Activated effector memory CD4-positive, alpha-beta T cell treated with Interleukin-2 at 50 U/mL for 16 hours (primary cell): Measurements from ENCODE around the gene LAMA5.
A peak's percentile ranks its signal among the peaks of the same experiment; 100 is the strongest.

Experiments used
- DNase-seq: peaks from one replicate; pipeline ENCODE4 v3.0.0-alpha.2; 2020

Gene LAMA5

DNA sequence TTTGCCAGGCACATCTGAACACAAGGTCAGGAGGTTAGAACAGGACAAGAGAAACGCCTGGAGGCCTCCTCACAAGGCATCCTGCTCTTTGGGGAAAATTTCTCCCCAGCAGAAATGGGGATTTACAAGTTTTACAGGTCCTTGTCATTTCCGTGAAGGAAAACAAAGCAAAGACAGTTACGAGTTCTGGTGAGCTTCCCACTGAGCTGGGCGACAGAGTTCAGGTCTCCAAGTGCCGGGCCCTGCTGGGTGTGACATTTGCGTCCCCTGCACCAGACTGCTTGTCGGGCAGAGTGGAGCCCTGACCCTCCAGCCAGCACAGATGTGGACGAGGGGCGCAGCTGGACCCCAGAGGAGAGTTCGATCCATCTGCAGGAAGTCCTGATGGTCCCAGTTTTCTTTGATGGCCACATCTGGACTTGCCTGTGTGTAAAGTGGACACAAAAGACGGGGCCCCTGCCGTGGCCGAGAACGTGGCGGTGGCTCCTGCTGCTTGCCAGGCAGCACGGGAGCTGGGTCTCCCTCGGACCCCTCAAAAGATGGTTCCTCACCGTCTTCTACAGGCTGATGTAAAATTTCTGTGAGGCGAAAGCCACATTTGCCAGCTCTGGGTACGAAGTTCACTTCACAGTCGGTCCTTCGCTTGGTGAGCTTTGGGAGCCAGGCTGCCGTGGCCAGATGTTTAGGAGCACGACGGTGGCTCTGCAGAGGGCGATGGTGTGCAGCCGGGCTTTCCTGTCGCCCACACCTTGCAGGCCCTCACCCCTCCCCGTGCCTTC is 69.5 kb downstream of the LAMA5 start:
- no peak for DNase-seq

GRCh38 chr20:62296724-62297448 is 70.2 kb downstream of the LAMA5 start:
- no peak for DNase-seq

DNA sequence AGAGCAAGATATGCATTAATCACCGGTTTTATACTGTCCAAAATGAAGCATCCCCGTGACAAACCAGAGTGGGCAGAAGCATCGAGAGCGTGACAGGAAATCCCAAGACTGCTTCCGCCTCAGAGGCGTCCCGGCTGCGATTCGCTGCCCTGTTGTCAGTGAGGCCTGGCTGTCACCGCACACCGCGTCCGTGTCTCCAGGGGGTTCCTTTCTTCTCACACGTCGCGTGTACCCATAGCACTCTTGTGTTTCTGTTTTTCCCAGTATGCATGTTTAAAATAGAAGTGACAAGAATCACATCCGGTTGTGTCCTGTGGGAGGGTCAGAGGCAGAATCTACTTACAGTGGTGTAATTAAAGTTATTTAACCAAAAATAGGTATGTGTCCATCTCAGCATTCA is 72.6 kb downstream of the LAMA5 start:
- DNase-seq = no peak

DNA sequence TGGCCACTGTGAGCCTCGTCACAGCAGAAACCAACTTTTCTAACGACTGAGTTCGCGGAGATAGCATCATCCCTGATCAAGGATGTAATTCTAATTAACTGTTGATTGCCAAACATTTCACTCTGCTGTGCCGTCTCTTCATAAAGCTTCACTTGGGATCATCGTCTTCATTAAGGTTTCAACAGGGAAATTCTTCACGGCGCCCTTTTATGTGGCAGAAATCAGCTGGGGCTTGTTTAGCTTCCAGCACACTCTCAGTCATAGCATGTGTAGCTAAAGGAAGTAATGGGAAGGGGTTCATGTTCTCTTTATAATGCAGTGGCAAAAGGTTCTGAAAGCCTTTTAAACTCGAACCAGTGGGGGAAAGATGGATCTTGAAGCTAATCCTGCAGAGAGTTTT is 73.2 kb downstream of the LAMA5 start:
- no peak for DNase-seq

DNA sequence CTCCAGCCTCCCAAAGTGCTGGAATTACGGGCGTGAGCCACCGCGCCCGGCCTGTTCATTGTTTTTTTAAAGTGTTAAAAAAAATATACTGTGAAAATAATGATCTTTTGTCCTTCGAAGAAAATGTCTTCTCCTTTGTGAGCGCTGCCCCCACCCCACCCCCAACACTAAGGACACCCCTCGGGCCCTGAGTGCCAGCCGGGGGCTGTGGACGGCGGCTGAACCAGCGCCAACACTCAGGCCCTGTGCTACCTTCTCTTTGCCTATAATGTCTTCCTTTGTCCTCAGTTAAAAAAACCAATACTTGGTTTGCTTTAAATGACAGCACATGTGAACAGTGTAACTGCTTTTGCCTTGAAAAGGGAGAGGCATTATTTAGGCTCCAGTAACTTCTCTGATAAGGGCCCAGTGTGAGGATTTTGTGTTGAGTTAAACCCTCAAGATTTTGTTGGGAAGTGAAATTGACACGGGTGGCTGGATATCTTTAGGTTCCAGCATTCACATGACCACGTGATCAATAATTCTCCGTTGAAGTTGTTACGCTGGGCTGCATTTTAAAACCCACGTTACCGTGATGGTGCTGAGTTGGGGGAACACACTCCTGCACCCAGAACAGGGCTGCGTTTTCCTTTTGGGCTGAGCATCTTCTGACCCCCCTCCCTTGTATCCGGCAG is 73.9 kb downstream of the LAMA5 start:
- DNase-seq = no peak

GRCh38 chr20:62292108-62292507 is 75.0 kb downstream of the LAMA5 start:
- peak; percentile 12 for DNase-seq

DNA sequence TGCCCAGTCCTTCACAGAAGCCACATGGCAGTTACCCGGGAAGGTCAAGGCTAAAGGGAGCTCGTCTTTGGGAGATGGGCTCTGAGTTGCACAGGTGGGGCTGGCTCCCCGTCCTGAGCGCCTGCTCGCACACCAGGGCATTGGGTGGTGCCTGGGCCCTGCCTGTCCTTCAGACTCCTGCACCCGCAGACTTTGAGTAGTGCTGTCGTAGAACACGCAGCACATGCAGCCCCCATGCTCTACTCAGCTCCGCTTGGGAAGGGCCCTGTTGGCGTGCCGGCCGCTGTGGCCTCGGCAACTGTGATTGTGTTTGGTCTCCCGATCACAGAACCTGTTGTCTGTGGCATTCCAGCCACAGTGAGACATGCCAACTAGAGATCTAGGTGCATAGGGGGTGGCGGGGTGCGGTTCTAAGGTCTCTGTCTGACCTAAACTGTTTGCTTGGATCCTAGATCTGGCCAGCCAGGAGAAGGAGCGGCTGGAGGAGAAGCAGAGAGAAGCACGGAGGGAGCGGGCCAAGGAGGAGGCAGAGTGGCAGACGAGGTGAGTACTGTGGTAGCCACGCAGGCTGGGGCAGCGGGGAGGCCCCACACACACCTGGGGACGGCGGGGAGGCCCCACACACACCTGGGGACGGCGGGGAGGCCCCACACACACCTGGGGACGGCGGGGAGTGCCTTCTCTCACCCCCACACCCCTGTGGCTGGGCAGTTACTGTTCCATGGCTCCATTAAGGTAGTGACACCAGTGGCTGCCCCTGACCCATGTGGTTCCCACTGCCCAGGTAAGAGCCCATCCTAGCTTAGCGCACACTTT is 75.7 kb downstream of the LAMA5 start:
- no peak for DNase-seq

GRCh38 chr20:62289898-62290297 is 77.2 kb downstream of the LAMA5 start:
- no peak for DNase-seq

DNA sequence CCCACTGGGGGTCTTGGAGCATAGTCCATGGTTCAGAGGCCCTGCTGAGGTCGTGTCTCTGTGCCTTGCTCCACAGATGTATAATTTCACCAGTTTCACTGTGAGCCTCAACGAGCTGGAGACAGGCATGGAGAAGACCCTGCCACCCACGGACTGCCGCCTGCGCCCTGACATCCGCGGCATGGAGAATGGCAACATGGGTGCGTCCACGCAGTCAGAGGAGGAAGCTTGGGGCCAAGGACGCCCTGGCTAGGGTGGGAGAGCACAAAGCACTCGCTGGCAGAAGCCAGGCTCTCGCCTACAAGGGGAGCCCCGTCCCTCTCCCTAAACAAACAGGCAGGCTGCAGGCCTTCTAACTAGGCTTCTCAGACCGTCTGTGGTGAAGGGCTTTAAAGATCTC is 78.0 kb downstream of the LAMA5 start:
- no peak for DNase-seq

GRCh38 chr20:62288535-62289105 is 78.5 kb downstream of the LAMA5 start:
- no peak for DNase-seq

DNA sequence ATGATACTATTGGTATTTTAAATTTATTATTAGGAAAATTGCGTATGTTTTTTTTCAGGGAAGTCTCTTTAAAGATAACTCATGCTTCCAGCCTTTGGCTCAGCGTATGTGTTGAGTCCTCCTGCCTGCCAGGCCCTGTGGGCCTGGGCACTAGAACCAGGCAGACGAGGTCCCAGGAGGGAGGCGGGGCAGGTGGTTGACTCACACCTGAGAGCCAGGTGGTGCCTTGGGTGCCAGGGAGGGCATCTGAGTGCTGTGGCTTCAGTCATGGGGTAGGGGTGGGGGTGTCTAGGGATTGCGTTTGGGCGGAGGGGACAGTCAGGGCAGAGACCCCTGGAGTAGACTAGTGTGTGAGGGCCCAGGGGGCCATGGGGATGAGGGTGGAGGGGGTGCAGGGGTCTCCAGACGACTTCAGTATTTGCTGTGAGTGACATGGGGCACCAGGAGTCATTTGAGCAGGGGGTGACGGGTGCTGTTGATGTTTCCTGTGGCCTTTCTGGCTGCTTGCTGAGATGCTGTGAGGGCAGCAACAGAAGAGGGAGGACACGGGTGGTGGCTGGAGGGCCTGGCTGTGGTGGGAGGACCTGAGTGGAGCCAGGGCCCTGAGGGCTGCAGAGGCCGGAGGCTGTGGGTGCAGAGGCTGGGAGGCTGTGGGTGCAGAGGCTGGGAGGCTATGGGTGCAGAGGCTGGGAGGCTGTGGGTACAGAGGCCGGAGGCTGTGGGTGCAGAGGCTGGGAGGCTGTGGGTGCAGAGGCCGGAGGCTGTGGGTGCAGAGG is 79.2 kb downstream of the LAMA5 start:
- no peak for DNase-seq

DNA sequence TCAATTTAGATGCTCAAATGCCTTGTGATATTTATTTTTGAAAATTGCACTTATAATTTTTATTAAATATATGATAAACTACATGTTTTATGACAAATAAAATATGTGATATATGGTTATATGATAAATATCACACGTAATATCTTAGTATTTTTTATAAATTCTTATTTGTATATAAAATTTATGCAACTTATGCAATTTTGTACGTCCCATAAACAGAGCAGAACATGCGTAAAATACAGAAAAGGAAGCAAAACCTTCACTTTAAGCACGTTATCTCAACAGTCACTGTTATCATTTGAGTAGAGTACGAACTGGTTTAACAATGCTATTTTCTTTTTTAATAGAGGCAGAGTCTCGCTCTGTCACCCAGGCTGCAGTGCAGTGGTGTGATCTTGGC is 80.0 kb downstream of the LAMA5 start:
- DNase-seq = no peak

GRCh38 chr20:62286493-62287064 is 80.5 kb downstream of the LAMA5 start:
- no peak for DNase-seq

- DNase-seq = no peak
Observed at GRCh38 chr20:62285722-62286121, 81.4 kb downstream of the LAMA5 start.

DNA sequence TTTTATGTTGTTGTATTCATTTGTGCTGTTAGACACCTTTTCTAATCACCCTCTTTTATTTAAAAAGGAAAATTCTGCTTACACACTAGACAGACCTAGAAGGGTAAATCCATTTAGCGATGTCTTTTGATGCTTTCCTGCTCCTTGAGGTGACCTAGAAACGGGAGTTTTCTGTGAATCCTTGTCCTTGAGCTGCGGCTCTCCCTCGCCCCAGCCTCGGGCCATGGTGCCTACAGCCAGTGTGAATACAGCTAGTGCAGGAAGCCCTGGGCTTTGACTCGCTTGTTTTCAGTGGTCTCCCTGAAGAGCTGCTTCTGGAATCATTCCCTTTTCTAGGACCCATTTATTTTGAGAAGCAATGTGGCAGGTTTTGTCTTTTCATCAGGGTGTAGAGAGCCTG is 82.0 kb downstream of the LAMA5 start:
- DNase-seq = no peak

- no peak for DNase-seq
Observed at GRCh38 chr20:62284448-62284847, 82.7 kb downstream of the LAMA5 start.

DNA sequence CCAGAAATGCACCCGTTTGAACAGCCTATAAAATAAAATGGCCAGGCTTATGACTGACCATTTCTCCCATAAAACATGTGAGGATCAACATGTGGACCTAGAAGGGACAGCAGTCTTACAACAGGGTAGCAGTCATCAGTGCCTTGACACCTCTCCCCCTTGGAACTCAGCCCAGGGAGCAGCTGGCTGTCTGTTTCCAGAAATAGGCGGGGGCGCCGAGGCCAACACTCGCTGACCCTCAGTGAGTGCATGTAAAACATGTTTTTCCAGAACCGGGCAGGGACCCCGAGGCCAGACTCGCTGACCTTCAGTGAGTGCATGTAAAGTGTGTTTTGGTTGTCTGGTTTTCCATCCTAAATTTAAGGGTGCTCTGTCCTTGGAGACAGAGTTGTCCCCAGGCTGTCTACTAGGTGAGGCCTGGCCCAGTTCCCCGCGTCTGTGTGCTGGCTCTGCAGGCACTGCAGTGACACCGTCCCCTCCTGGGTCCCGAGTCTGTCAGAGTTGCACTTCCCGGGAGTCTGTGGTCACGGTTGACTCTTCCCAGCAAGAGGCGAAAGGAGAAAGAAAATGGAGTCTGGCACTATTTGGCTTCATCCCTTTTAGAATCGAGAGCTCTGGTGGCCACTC is 84.1 kb downstream of the LAMA5 start:
- DNase-seq = no peak

DNA sequence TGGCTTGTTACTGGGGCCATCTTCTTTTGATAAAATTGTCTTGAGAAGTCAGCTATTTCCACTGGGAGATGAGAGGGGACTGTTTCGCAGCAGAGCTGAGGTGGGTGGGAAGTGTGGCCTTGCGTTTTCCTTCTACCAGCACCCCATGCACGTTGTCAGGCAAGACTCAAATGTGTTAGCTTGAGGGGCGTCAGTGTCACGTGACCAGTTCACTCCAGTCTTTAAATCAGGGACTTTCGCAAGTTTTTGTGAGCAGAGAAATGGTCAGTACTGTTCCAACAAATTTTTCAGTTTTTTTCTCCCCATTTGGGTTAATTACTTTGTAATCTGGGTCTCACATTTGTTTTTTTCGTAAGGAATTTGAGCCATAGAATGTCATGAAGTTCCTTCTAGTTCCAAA is 85.0 kb downstream of the LAMA5 start:
- DNase-seq = no peak

DNA sequence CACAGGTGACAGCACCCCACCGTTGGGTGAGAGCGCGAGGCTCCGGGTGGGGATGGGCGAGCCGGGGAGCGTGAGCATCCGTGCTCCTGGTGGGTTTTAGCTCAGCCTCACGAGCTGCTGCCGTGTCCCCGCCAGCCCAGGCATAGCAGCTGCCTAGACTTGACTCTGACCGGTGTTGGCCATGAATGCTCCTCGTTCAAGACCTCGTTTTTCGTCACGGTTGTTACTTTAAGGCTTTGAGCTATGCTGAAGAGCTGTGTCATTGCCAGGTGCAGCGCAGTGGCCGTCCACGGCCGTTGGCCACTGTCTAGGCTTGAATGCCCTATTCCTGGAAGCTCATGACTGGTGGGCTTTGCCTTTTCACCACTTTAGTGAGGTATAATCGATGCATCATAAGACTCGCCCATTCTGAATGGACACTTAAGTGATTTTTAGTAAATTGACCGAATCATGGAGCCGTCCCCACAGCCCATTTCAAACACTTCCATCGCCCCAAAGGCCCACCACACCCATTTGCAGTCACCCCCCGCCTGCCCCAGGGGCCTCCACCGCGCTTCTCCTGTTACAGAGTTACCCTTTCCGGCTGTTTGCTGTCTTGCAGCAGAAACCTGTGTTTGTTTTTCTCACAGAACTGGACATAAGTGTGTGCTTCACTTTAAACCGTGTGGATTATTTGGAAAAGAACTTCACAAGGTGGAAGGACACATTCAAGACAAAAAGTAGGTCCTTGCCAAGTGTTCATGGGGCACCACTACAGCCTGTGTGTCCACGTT is 85.8 kb downstream of the LAMA5 start:
- DNase-seq = no peak

DNA sequence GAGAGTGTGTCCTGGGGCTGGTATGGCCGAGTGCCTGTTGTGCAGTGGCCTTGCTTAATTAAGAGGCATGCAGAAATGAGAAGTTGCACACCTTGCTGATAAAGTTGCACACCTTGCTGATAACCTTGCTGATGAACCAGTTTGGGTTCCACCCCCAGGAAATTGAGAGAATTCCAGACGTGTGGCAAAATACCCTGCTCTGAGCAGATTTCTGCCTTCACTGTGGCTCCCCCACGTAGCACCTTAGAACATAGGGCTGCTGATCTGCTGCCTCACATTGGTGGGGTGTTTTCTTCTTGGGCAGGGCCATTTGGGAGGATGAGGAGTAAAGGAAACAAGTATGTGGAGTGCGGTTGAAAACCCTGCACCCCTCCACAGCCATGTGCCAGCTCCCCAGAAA is 86.8 kb downstream of the LAMA5 start:
- no peak for DNase-seq
